Neural cell (in vitro differentiated cells): ENCODE results near the gene ART5.

Experiments
- CTCF ChIP-seq: fragments of 450-650 bp; IDR thresholded peaks from 2 replicates; pipeline ENCODE4 v1.5.1; 2014; ENCODE audit warnings: antibody characterized with exemption, mild to moderate bottlenecking, moderate library complexity; ENCODE audit not compliant: poor library complexity, severe bottlenecking
- EP300 ChIP-seq: fragments of 450-650 bp; conservative IDR thresholded peaks from 2 replicates; pipeline ENCODE4 v1.6.1; 2014; ENCODE audit warnings: antibody characterized with exemption, mild to moderate bottlenecking, moderate library complexity; ENCODE audit not compliant: poor library complexity, severe bottlenecking
- EZH2 ChIP-seq: fragments of 200-600, 300-800 bp; shearing (Covaris generic), sonication (generic); IDR thresholded peaks from 2 replicates; pipeline ENCODE4 v1.6.1; 2014; ENCODE audit warnings: antibody characterized with exemption, low read length, borderline replicate concordance, mild to moderate bottlenecking; ENCODE audit not compliant: insufficient read depth, poor library complexity, severe bottlenecking
- POLR2AphosphoS5 ChIP-seq: IDR thresholded peaks from 2 replicates; pipeline ENCODE4 v1.6.1; 2012
- RAD21 ChIP-seq: fragments of 450-650 bp; conservative IDR thresholded peaks from 2 replicates; pipeline ENCODE4 v1.6.1; 2014; ENCODE audit warnings: antibody characterized with exemption, mild to moderate bottlenecking, moderate library complexity
- TAF1 ChIP-seq: IDR thresholded peaks from 2 replicates; pipeline ENCODE4 v1.6.1; 2012; ENCODE audit warnings: low read depth
- TF ChIP-seq, protein P1 (sequence below): IDR thresholded peaks from 2 replicates; pipeline ENCODE4 v1.6.1; 2012; ENCODE audit warnings: borderline replicate concordance

DNA sequence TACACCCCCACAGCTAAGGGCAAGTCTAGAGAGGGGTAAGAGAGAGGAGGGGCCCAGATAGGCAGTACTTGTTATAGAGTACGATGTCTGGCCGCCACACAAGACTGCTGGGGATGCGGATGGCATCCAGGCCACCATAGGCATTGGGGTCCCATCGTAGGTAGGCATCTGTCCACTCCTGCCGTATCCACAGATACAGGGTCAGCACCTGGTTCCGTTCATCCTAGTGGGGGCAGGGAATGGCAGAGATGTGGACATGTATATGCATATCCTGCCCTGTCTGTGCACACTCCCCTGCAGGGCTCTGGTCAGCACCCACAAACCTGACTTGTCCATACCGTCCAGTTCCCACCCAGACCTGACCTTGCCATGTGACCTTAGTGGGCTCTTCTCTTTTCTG, 27.3 kb upstream of the ART5 start:
- TF ChIP-seq CTCF (no peak), EP300 (no peak), EZH2 (no peak), RAD21 (no peak), POLR2AphosphoS5 (no peak), TAF1 (no peak)
- TF ChIP-seq, protein P1, sequence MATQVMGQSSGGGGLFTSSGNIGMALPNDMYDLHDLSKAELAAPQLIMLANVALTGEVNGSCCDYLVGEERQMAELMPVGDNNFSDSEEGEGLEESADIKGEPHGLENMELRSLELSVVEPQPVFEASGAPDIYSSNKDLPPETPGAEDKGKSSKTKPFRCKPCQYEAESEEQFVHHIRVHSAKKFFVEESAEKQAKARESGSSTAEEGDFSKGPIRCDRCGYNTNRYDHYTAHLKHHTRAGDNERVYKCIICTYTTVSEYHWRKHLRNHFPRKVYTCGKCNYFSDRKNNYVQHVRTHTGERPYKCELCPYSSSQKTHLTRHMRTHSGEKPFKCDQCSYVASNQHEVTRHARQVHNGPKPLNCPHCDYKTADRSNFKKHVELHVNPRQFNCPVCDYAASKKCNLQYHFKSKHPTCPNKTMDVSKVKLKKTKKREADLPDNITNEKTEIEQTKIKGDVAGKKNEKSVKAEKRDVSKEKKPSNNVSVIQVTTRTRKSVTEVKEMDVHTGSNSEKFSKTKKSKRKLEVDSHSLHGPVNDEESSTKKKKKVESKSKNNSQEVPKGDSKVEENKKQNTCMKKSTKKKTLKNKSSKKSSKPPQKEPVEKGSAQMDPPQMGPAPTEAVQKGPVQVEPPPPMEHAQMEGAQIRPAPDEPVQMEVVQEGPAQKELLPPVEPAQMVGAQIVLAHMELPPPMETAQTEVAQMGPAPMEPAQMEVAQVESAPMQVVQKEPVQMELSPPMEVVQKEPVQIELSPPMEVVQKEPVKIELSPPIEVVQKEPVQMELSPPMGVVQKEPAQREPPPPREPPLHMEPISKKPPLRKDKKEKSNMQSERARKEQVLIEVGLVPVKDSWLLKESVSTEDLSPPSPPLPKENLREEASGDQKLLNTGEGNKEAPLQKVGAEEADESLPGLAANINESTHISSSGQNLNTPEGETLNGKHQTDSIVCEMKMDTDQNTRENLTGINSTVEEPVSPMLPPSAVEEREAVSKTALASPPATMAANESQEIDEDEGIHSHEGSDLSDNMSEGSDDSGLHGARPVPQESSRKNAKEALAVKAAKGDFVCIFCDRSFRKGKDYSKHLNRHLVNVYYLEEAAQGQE, result no peak
